PFSK-1 (cell line): Measurements from ENCODE around the gene ZPR1.

Experiments used
- FOXP2 ChIP-seq: optimal IDR thresholded peaks from 2 replicates; pipeline ENCODE3; 2011; ENCODE audit warnings: borderline replicate concordance, control low read depth, inconsistent platforms; ENCODE audit not compliant: insufficient read depth; ENCODE audit errors: extremely low read length, extremely low read depth
- POLR2AphosphoS5 ChIP-seq: IDR thresholded peaks from 2 replicates; pipeline ENCODE4 v1.6.1; 2012; ENCODE audit warnings: low read depth, mild to moderate bottlenecking, control low read depth, low read length, moderate library complexity
- SIN3A ChIP-seq: IDR thresholded peaks from 2 replicates; pipeline ENCODE4 v1.6.1; 2012; ENCODE audit warnings: mild to moderate bottlenecking, low read length, moderate library complexity, borderline replicate concordance; ENCODE audit not compliant: insufficient read depth
- TAF1 ChIP-seq: IDR thresholded peaks from 2 replicates; pipeline ENCODE4 v1.6.1; 2012; ENCODE audit warnings: low read length, control low read depth, borderline replicate concordance; ENCODE audit not compliant: insufficient read depth
- TF ChIP-seq, protein P1 (sequence below), 2 experiments: IDR thresholded peaks; 2 replicates each; pipeline versions ENCODE4 v1.6.1 to v1.8.0; 2011 to 2012; ENCODE audit warnings: low read depth in 2 of 2, low read length in 2 of 2, control low read depth in 1 of 2, inconsistent platforms in 1 of 2, mild to moderate bottlenecking in 1 of 2, moderate library complexity in 1 of 2; ENCODE audit not compliant: insufficient read depth in 1 of 2

DNA sequence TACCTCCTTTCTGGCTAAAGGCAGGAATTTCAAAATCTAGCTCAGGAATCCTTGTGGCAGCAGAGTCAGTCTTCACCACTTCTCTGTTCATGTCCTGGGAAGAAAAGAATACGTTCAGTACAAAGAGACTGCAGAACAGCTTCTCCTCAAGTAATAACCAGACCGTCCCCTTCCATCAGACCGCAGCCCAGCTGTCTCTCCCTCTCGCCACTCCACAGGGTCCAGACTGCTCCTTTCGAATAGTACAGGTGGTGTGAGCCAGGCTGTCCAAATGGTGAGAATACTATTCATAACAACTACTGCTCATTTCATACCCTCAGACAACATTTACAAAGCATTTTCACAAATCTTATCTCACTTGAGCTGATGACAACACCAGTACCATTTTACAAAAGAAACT is 857 bp downstream of the ZPR1 start:
- TF ChIP-seq TAF1 (no peak), POLR2AphosphoS5 (no peak), SIN3A (no peak), FOXP2 (no peak)
- TF ChIP-seq, protein P1, sequence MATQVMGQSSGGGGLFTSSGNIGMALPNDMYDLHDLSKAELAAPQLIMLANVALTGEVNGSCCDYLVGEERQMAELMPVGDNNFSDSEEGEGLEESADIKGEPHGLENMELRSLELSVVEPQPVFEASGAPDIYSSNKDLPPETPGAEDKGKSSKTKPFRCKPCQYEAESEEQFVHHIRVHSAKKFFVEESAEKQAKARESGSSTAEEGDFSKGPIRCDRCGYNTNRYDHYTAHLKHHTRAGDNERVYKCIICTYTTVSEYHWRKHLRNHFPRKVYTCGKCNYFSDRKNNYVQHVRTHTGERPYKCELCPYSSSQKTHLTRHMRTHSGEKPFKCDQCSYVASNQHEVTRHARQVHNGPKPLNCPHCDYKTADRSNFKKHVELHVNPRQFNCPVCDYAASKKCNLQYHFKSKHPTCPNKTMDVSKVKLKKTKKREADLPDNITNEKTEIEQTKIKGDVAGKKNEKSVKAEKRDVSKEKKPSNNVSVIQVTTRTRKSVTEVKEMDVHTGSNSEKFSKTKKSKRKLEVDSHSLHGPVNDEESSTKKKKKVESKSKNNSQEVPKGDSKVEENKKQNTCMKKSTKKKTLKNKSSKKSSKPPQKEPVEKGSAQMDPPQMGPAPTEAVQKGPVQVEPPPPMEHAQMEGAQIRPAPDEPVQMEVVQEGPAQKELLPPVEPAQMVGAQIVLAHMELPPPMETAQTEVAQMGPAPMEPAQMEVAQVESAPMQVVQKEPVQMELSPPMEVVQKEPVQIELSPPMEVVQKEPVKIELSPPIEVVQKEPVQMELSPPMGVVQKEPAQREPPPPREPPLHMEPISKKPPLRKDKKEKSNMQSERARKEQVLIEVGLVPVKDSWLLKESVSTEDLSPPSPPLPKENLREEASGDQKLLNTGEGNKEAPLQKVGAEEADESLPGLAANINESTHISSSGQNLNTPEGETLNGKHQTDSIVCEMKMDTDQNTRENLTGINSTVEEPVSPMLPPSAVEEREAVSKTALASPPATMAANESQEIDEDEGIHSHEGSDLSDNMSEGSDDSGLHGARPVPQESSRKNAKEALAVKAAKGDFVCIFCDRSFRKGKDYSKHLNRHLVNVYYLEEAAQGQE (IDR thresholded peaks at IDR 0.05; ENCODE audit: insufficient read depth in 1 of 2, low read depth in 2 of 2, low read length in 2 of 2), result no peak
